WERI-Rb-1 (cell line): ENCODE results near the gene ADK.

Experiments
- DNase-seq: peaks from one replicate; pipeline ENCODE4 v3.0.0-alpha.2; 2020
- H3K27ac ChIP-seq: fragments of 250-450 bp; sonication (Bioruptor Pico); 2 replicates; pipeline ENCODE4 v1.5.1; 2020; ENCODE audit warnings: mild to moderate bottlenecking, moderate library complexity
- H3K27me3 ChIP-seq: fragments of 250-450 bp; sonication (Bioruptor Pico); 2 replicates; pipeline ENCODE4 v1.5.1; 2021; ENCODE audit warnings: mild to moderate bottlenecking, low read depth, moderate library complexity; ENCODE audit not compliant: insufficient read depth, severe bottlenecking
- H3K36me3 ChIP-seq: fragments of 250-450 bp; sonication (Bioruptor Pico); 2 replicates; pipeline ENCODE4 v1.5.1; 2020; ENCODE audit warnings: mild to moderate bottlenecking, moderate library complexity
- H3K4me3 ChIP-seq: 2 replicates; pipeline ENCODE4 v1.5.1; 2011; ENCODE audit warnings: low read depth, mild to moderate bottlenecking, control low read depth, low read length
- H3K9me3 ChIP-seq: fragments of 250-450 bp; sonication (Bioruptor Pico); 2 replicates; pipeline ENCODE4 v1.5.1; 2021; ENCODE audit warnings: mild to moderate bottlenecking, moderate library complexity; ENCODE audit not compliant: severe bottlenecking
- TF ChIP-seq, protein P1 (sequence below): IDR thresholded peaks from 2 replicates; pipeline ENCODE4 v1.5.1; 2011; ENCODE audit warnings: low read depth, mild to moderate bottlenecking, control low read depth, inconsistent platforms, low read length

ADK gene

DNA sequence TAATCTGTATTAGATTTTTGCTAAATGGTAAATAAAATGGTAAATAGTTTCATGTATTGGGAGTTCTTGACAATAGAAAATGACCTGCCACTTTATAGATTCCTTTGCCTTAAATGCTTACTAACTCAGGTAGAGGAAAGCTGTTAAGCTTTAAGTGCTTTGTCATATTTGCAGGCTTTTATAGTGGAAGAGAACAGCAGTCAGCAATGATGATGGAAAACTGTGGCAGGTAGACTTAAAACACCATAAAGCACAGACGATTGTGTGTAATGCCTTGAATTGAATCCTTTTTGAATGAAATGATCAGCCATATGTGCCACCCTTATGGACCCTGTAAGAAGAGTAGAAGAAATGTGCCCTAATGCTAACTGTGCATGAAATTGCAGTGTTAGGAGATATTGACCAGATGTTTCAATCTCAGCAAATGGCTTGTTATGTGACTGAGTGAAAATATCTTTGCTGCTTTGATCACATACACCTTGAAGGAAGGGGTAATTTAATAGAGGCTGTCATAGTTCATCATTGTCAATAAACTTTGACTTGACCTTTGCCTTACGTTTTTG is 230.4 kb downstream of the ADK start:
- H3K27ac ChIP-seq = no peak overlapping the region
- H3K4me3 ChIP-seq = no peak overlapping the region
- TF ChIP-seq, protein P1, sequence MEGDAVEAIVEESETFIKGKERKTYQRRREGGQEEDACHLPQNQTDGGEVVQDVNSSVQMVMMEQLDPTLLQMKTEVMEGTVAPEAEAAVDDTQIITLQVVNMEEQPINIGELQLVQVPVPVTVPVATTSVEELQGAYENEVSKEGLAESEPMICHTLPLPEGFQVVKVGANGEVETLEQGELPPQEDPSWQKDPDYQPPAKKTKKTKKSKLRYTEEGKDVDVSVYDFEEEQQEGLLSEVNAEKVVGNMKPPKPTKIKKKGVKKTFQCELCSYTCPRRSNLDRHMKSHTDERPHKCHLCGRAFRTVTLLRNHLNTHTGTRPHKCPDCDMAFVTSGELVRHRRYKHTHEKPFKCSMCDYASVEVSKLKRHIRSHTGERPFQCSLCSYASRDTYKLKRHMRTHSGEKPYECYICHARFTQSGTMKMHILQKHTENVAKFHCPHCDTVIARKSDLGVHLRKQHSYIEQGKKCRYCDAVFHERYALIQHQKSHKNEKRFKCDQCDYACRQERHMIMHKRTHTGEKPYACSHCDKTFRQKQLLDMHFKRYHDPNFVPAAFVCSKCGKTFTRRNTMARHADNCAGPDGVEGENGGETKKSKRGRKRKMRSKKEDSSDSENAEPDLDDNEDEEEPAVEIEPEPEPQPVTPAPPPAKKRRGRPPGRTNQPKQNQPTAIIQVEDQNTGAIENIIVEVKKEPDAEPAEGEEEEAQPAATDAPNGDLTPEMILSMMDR = no peak
- H3K9me3 ChIP-seq = no peaks in the 10 kb centered on the region
- no peak for DNase-seq
- no peaks in the 10 kb centered on the region for H3K27me3 ChIP-seq
- no peaks in the 10 kb centered on the region for H3K36me3 ChIP-seq

DNA sequence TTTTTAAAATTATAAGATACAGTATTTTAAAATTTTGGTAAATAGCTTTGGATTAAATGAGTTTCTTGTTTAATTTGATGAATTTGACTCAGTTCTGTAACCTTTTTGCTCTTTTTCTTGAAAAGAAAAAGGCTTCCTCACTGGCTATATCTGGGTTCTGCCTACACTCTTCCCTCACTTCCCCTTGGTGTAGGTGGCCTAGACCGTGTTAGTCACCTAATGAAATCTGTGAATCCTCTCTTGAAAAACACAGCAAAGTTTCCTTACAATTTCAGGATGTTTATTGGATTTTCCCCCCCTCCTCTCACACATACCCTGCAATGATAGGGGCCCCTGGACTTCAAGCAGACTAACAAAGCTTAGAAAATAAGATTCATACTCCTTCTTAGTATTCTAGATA is 231.6 kb downstream of the ADK start:
- TF ChIP-seq, protein P1 = no peak
- no peak overlapping the region for H3K27ac ChIP-seq
- H3K9me3 ChIP-seq = no peaks in the 10 kb centered on the region
- H3K27me3 ChIP-seq = no peaks in the 10 kb centered on the region
- DNase-seq = no peak
- H3K4me3 ChIP-seq = no peak overlapping the region
- H3K36me3 ChIP-seq = no peaks in the 10 kb centered on the region

DNA sequence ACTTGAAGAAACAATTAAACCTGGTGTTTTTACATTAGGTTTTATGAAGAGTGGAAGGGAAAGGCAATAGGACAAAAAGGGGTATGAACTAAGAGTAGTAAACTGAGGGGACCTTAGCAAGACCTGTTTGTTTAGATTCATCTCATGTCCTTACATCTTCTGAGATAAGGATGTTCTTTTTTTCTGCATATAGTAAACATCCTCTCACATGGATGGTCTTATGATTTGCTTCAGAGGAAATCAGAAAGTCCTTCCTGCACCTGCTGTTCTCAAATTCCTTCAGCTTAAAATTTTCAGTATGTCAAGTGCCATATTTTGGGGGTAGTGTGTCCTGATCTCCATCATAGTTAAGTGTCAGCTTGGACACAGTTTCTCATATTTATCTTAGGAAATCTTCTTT is 232.6 kb downstream of the ADK start:
- Histone ChIP-seq H3K4me3 (no peak overlapping the region), H3K36me3 (no peaks in the 10 kb centered on the region), H3K27ac (no peak overlapping the region), H3K27me3 (no peaks in the 10 kb centered on the region), H3K9me3 (no peaks in the 10 kb centered on the region)
- TF ChIP-seq, protein P1 = no peak
- DNase-seq = no peak

DNA sequence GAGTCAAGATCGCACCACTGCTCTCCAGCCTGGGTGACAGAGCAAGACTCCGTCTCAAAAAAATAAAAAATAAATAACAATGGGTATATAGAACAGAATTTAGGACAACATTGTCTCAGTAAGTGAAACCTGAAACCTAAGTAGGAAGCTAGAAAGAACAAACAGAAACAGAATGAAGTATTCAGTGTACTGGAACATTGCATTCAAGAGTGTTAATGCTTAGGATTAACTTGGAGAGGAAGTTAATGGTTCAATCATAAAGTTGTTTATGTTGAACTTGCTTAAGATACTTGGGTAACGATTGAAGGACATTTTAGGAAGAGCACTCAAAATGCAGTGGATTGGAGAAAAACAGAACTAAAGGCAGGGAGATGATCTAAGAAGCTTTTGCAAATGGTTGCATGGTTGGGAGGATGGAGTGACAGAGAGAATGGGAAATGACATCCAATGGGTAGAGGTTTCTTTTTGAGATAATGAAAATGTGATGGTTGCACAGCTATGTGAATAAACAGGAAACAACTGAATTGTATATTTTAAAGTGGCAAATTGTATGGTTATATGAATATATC is 233.7 kb downstream of the ADK start:
- Histone ChIP-seq H3K4me3 (no peak overlapping the region), H3K27ac (no peak overlapping the region), H3K36me3 (no peaks in the 10 kb centered on the region), H3K9me3 (no peaks in the 10 kb centered on the region), H3K27me3 (no peaks in the 10 kb centered on the region)
- no peak for DNase-seq
- TF ChIP-seq, protein P1 = no peak

DNA sequence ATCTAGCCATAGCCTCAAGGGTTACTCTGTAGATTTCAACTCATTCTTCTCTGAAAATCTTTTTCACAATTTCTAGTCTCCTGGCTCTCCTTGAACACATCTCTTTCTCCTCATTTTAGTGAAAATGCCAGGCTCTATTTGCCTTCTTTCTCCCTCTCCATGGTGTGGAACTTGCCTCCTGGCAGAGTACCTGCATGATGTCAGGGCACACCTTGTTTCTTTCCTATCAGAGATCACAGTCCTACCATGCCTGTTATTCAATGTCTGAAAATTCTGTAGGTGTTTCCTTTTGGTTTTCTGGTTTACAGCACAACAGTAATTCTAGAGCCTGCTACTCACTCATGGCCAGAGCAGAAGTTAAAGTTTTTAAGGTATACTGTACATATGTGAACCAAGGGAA is 237.8 kb downstream of the ADK start:
- DNase-seq = no peak
- H3K27ac ChIP-seq = no peak overlapping the region
- no peaks in the 10 kb centered on the region for H3K36me3 ChIP-seq
- TF ChIP-seq, protein P1 = no peak
- H3K27me3 ChIP-seq = no peaks in the 10 kb centered on the region
- no peaks in the 10 kb centered on the region for H3K9me3 ChIP-seq
- H3K4me3 ChIP-seq = no peak overlapping the region

DNA sequence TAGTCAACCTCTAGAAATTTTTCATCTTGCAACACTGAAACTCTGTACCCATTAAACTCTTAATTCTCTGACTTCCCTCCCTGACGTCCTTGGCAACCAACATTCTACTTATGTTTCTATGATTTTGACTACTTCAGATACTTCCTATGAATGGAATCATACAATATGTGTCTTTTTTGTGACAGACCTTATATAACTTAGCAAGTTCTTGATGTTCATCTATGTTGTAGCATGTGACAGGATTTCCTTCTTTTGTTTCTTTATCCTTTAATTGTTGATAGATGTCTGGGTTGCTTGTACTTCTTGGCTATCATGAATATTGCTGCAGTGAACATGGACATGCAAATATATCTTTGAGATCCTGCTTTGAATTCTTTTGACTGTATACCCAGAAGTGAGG is 240.8 kb downstream of the ADK start:
- no peaks in the 10 kb centered on the region for H3K9me3 ChIP-seq
- H3K4me3 ChIP-seq = no peak overlapping the region
- H3K27ac ChIP-seq = no peak overlapping the region
- no peaks in the 10 kb centered on the region for H3K36me3 ChIP-seq
- TF ChIP-seq, protein P1 = no peak
- DNase-seq = no peak
- no peaks in the 10 kb centered on the region for H3K27me3 ChIP-seq
